ENCODE data around the gene BCAS1.

BCAS1 gene

GRCh38 chr20:53957451-53958172 is 112.8 kb downstream of the BCAS1 start:
- no peak for DNase-seq

DNA sequence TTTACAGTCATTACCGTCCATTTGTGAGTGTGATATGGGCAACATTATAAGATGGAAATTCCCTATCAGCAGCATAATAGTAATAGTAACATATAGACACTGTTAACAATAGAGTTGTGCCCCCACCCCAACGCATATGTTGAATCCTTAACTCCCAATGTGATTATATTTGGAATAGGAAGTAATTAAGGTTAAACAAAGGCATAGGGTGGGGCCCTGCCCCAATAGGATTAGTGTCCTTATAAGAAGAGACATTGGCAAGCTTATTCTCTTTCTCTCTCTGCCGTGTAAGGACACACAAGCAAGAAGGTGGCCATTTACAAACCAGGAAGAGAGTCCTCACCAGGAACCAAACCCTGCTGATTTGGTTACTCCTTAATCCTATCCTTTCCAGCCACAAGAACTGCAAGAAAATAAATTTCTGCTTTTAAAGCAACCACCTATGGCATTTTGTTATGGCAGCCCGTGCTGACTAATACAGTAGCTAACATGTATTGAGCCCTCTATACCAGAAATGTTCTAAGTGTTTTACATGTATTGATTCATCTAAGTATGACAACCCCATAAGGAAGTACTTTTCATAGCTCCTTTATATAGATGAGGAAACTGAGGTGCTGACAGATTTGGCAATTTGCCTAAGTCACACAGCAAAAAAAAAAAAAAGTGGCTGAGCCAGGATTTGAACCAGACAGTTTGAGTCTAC is 114.2 kb downstream of the BCAS1 start:
- DNase-seq, result no peak

- DNase-seq, result no peak
These were observed 115.4 kb downstream of the BCAS1 start for GRCh38 chr20:53954723-53955658.

DNA sequence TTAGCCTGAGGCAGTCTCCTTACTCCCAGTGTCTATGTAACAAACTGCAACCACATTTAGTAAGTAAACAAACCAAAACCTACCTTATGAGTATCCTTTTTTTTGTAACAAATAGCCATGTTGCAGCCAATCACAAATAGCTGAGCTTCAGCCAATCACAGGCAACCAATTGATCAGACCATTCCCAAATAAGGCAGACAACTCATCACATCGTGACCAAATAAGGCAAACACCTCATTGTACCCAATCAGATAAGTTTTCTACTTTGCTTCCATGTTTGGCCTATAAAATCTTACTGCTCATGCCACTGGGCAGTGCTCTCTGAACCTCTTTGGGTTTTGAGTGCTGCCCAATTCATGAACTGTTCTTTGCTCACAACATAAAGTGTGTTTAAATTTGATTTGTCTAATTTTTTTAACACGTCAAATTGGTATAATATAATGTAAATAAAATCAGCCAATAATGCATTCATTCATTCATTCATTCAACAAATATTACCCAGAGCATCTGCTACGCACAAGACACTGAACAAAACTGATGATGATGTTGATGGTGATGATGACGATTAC is 117.8 kb downstream of the BCAS1 start:
- no peak for DNase-seq

DNA sequence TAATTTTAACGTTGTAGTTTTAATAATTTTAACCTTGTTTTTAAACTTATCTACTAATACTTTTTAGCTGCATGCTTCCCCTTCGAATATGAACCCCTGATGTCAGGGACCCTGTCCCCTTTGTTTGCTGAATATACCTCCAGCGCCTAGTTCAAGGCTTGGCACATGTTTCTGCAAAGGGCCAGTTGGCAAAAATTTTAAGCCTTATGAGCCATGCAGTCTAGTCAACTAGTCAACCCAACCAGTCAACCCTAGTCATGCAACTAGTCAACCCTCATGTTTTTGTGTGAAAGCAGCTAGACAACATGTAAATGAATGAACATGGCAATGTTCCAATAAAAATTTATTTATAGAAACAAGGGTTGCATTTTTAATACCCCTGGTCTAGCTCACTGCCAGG is 119.8 kb downstream of the BCAS1 start:
- no peak for DNase-seq

GRCh38 chr20:53950031-53950430 is 120.4 kb downstream of the BCAS1 start:
- no peak for DNase-seq

- peak; percentile 67 to 69 for DNase-seq
These were observed 121.0 kb downstream of the BCAS1 start for GRCh38 chr20:53949319-53949839.

DNA sequence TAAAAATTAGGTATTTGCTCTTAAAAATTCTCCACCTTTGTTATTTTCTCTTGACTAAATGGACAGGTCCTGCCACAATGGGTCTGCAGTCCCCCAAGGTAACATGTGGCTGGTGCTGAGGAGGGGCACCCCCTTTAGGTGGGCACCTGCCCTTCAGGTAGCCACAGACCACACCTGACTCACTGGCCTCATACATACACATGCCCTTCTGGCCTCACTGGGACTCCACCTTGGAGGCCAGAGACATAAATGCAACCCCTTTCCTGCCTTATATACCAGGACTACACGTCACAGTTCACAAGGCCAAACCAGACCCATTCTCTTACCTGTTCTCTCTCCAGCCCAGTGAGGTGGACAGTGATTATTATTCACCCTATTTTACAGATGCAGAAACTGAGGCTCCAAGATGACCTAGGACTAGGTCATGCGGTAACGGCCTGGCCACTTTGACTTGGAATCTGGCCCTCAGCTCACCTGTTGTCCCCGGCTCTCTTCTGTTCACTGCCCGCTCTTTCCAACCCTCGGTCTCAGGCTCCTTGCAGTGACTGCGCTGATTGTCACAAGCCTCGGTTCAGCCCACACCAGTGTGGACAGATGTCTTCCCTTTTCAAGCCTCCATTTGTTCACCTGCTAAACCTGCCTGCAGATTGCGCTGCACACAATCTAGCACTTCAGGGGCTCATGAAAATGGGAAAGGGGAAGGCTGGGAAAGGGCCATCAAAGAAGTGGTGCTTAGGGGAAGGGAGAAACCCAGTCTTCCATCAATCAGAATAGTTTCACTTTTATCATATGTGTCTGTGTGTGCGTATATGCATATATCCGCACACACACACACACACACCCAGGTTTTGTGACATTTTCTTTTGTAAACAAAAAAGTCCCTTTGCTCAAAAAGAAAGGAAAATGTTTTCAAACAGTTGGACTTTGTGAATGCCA is 121.7 kb downstream of the BCAS1 start:
- no peak for DNase-seq

- DNase-seq, result no peak
These were observed 122.7 kb downstream of the BCAS1 start for GRCh38 chr20:53947501-53948195.

DNA sequence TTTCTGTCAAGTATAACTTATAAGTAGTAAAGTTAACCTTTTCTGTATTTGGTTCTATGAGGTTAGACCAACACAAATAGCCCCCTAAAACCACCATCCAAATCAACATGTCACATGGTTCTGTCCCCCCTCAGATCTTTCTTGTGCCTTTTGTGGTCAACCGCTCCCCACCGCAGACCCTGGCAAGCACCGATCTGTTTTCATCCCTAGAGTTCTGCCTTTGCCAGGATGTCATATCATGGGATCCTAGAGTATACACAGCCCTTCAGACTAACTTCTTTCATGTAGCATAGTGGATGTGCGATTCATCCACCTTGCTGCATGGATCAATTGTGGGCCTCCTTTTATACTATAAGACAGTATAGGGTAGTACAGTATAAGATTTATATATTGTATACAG is 124.3 kb downstream of the BCAS1 start:
- DNase-seq, result no peak

DNA sequence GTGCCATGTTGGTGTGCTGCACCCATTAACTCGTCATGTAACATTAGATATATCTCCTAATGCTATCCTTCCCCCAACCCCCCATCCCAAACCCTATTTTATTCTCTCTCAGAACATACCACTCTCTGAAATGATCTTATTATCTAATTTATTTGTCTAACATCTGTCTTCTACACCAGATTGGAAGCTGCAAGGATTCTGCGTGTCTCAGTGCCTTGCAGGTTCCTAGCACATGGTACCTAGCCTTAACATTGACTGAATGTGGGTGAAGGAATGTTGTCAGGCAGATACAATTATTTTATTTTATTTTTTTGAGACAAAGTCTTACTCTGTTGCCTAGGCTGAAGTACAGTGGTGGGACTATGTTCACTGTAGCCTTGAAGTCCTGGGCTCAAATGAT is 124.9 kb downstream of the BCAS1 start:
- DNase-seq, result no peak

DNA sequence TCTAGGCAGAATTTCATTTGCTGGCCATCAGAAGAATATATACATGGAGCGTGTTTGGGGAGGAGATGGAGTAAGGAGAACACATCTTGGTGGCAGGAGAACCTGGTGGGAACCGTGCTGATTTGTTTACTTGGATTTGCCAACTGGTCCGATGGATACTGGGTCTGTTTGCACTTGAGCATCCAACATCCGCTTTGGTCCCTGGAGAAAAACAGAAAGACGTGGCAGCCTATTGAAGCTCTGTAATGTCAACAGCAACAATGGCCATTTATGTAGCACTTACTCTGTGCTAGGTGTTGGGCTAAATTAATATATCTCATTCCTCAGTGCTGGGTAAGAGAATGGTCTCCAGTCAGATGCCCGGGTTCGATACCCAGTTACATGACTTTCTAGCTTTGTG is 125.6 kb downstream of the BCAS1 start:
- no peak for DNase-seq

DNA sequence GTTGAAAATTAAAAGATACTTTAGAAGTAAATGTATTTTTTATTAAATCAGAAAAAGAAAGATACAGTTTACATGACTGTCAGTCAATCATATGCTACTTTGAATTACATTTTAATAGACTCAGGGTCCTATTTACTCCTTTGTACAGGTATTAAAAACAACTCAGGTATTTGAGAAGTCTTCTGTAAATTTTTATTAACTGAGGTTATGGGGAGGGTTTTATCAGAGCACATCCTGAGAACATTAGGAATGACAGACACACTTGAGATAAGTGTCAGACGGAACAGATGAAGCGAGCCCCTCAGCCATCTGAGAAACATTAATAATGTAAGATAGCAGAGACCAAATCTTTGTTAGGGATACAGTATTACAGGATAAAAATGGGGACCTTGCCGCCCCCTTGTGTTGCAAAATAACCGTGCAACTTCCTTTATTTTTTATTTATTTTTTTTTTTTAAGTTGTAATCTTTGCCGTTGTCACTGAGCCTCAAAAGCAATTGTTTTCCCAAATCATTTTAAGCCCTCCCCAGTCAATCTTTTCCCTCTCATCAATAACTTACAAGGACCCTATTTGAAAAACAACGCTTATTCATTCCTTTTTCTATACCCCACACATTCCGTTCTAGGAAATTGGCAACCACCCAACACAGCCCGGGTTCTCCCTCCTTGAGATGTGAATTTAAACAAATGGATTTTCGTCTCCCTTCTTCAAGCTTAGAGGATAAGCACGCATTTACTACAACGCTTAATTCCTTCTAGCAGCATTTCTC is 126.7 kb downstream of the BCAS1 start:
- peak; percentile 23 to 33 for DNase-seq

- DNase-seq, result no peak
These were observed 127.4 kb downstream of the BCAS1 start for GRCh38 chr20:53942973-53943372.

DNA sequence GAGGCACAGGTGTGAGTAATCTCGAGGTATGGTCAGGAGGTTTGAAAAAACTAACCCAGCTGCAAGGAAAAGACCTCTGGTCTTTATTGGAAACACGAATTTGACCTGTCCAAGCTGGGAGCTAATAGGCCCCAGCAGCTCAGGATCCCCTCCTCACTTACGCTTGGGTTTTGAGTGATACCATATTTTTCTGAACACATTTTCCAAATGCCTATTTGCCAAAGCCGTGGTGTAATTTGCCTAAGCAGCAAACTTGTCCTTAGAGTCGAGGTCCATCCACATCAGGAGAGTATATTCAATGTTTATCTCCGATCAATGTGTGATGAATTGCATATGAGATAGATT is 128.0 kb downstream of the BCAS1 start:
- no peak for DNase-seq

- no peak for DNase-seq
These were observed 128.5 kb downstream of the BCAS1 start for GRCh38 chr20:53941680-53942471.

DNA sequence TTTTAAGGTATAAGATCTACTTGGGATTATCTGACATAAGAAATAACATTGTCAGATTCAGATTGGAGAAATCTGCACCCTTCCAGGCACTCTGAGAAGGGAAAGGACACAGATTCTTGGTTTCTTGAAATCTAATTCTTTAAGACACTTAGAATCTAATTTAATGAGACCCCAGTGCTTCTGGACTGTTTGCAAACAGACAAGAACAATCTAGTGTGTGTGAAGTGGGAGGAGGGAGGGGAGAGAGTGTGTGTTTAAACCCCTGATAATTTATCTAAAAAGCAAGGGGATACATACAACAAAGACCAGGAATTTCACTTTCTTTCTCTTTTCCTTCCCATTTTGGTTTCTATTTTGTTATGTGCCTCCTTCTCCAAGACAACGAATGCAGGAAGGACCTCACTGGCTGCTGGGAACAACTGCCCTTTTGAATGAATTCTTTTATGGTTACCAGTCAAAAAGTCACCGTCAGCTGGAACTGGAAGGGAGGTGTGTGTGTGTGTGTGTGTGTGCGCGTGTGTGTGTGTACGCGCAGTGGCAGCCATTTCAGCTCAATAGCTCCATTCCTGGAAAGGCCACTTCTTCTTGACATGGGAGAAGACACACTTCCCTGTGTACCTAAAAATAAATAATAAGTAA is 129.4 kb downstream of the BCAS1 start:
- no peak for DNase-seq

GRCh38 chr20:53940360-53940702 is 130.1 kb downstream of the BCAS1 start:
- DNase-seq, result no peak
